ENCODE results near the gene CD200R1L. TPM values are rescaled to one million over a fixed set of nuclear protein-coding genes. Genes with fewer than 3 reads are reported as not detected.
A peak's percentile ranks its signal among the peaks of the same experiment; 100 is the strongest.
"Not testable (repeated sequence)": the region's sequence is repeated elsewhere in the genome, so short reads cannot be mapped to it uniquely, and the experiment has no call there.

The CD200R1L gene
- polyA plus RNA-seq, 1 donor from 2014 or later = not detected

GRCh38 chr3:112856537-112856936, 9.9 kb upstream of the CD200R1L start:
- Mint-ChIP-seq H3K27me3 (no peaks in the 10 kb centered on the region), H3K27ac (no peak overlapping the region), H3K36me3 (peaks cover 5% of the 10 kb centered on the region), H3K4me3 (no peak overlapping the region), H3K9me3 (peaks cover 2 to 19% (median 13%) of the 10 kb centered on the region in 3 donors), H3K4me1 (peaks cover 26 to 30% (median 27%) of the 10 kb centered on the region in 3 donors)

GRCh38 chr3:112855883-112856282, 9.2 kb upstream of the CD200R1L start:
- no peaks in the 10 kb centered on the region for H3K27me3 Mint-ChIP-seq
- peaks cover 4 to 21% (median 17%) of the 10 kb centered on the region in 3 donors for H3K9me3 Mint-ChIP-seq
- H3K4me3 Mint-ChIP-seq = no peak overlapping the region
- peaks cover 5% of the 10 kb centered on the region for H3K36me3 Mint-ChIP-seq
- H3K27ac Mint-ChIP-seq = no peak overlapping the region
- H3K4me1 Mint-ChIP-seq = peaks cover 24 to 29% (median 27%) of the 10 kb centered on the region in 3 donors

GRCh38 chr3:112855074-112855473, 8.4 kb upstream of the CD200R1L start:
- H3K36me3 Mint-ChIP-seq, H3K27ac Mint-ChIP-seq, H3K4me3 Mint-ChIP-seq, H3K27me3 Mint-ChIP-seq: not testable (repeated sequence)
- H3K4me1 Mint-ChIP-seq = peaks cover 23 to 26% (median 25%) of the 10 kb centered on the region in 3 donors
- H3K9me3 Mint-ChIP-seq = peaks cover 6 to 25% (median 23%) of the 10 kb centered on the region in 3 donors

GRCh38 chr3:112848196-112848595, 1.5 kb upstream of the CD200R1L start:
- H3K4me3 Mint-ChIP-seq = peak overlapping the region; percentile 7 to 87 (median 27)
- peaks cover 13 to 20% (median 19%) of the 10 kb centered on the region in 3 donors for H3K4me1 Mint-ChIP-seq
- H3K9me3 Mint-ChIP-seq = peaks cover 6 to 24% (median 14%) of the 10 kb centered on the region in 3 donors
- H3K27ac Mint-ChIP-seq = peak overlapping the region; percentile 22 to 71 (median 48)
- H3K27me3 Mint-ChIP-seq = no peaks in the 10 kb centered on the region
- peaks cover 8% of the 10 kb centered on the region for H3K36me3 Mint-ChIP-seq

GRCh38 chr3:112847692-112848091, 1.0 kb upstream of the CD200R1L start:
- peaks cover 13 to 20% (median 19%) of the 10 kb centered on the region in 3 donors for H3K4me1 Mint-ChIP-seq
- H3K4me3 Mint-ChIP-seq = peak overlapping the region in 3 of 4 donors; percentile 7 to 87 (median 76)
- peaks cover 9 to 28% (median 14%) of the 10 kb centered on the region in 3 donors for H3K9me3 Mint-ChIP-seq
- peaks cover 10% of the 10 kb centered on the region for H3K36me3 Mint-ChIP-seq
- peak overlapping the region; percentile 7 to 71 (median 22) for H3K27ac Mint-ChIP-seq
- H3K27me3 Mint-ChIP-seq = no peaks in the 10 kb centered on the region

GRCh38 chr3:112845772-112846171, 892 bp downstream of the CD200R1L start:
- no peak overlapping the region for H3K27ac Mint-ChIP-seq
- peaks cover 13 to 20% (median 19%) of the 10 kb centered on the region in 3 donors for H3K4me1 Mint-ChIP-seq
- H3K36me3 Mint-ChIP-seq = peaks cover 5% of the 10 kb centered on the region
- H3K9me3 Mint-ChIP-seq = peaks cover 8 to 16% (median 9%) of the 10 kb centered on the region in 3 donors
- H3K27me3 Mint-ChIP-seq = no peaks in the 10 kb centered on the region
- H3K4me3 Mint-ChIP-seq = no peak overlapping the region

- Mint-ChIP-seq H3K27me3 (no peaks in the 10 kb centered on the region), H3K36me3 (no peaks in the 10 kb centered on the region), H3K27ac (no peak overlapping the region), H3K4me1 (peaks cover 0 to 10% (median 5%) of the 10 kb centered on the region in 3 donors), H3K4me3 (no peak overlapping the region), H3K9me3 (no peaks in the 10 kb centered on the region)
These were observed 17.6 kb downstream of the CD200R1L start for GRCh38 chr3:112829046-112829445.

GRCh38 chr3:112822064-112823055, 24.3 kb downstream of the CD200R1L start:
- peaks cover 14 to 28% (median 23%) of the 10 kb centered on the region in 3 donors for H3K4me1 Mint-ChIP-seq
- no peaks in the 10 kb centered on the region for H3K9me3 Mint-ChIP-seq
- H3K36me3 Mint-ChIP-seq = peaks cover under 1% of the 10 kb centered on the region
- H3K27me3 Mint-ChIP-seq = no peaks in the 10 kb centered on the region
- H3K27ac Mint-ChIP-seq = no peak overlapping the region
- H3K4me3 Mint-ChIP-seq = no peak overlapping the region

- H3K27me3 Mint-ChIP-seq = no peaks in the 10 kb centered on the region
- peak overlapping the region in 1 of 4 donors; percentile 18 for H3K4me3 Mint-ChIP-seq
- H3K36me3 Mint-ChIP-seq = peaks cover 4% of the 10 kb centered on the region
- H3K9me3 Mint-ChIP-seq = peaks cover 0 to 4% (median 1%) of the 10 kb centered on the region in 3 donors
- H3K27ac Mint-ChIP-seq = peak overlapping the region in 1 of 3 donors; percentile 58
- H3K4me1 Mint-ChIP-seq = peaks cover 25 to 51% (median 46%) of the 10 kb centered on the region in 3 donors
These were observed 28.4 kb downstream of the CD200R1L start for GRCh38 chr3:112818289-112818688.

- H3K36me3 Mint-ChIP-seq = peaks cover 7% of the 10 kb centered on the region
- peaks cover 0 to 6% (median 3%) of the 10 kb centered on the region in 3 donors for H3K9me3 Mint-ChIP-seq
- no peaks in the 10 kb centered on the region for H3K27me3 Mint-ChIP-seq
- peaks cover 27 to 54% (median 48%) of the 10 kb centered on the region in 3 donors for H3K4me1 Mint-ChIP-seq
- H3K27ac Mint-ChIP-seq = peak overlapping the region in 2 of 3 donors; percentile 24 to 58
- H3K4me3 Mint-ChIP-seq = peak overlapping the region in 2 of 4 donors; percentile 7 to 19
These were observed 28.9 kb downstream of the CD200R1L start for GRCh38 chr3:112817797-112818196.

GRCh38 chr3:112817271-112817670, 29.4 kb downstream of the CD200R1L start:
- Mint-ChIP-seq H3K36me3 (peaks cover 7% of the 10 kb centered on the region), H3K27ac (no peak overlapping the region), H3K4me3 (no peak overlapping the region), H3K4me1 (peaks cover 30 to 54% (median 52%) of the 10 kb centered on the region in 3 donors), H3K27me3 (no peaks in the 10 kb centered on the region), H3K9me3 (peaks cover 0 to 6% (median 3%) of the 10 kb centered on the region in 3 donors)

GRCh38 chr3:112815981-112816380, 30.7 kb downstream of the CD200R1L start:
- peaks cover 0 to 6% (median 3%) of the 10 kb centered on the region in 3 donors for H3K9me3 Mint-ChIP-seq

GRCh38 chr3:112814266-112814665, 32.4 kb downstream of the CD200R1L start:
- H3K27ac Mint-ChIP-seq = peak overlapping the region; percentile 19 to 88 (median 75)
- peaks cover 7% of the 10 kb centered on the region for H3K36me3 Mint-ChIP-seq
- H3K4me3 Mint-ChIP-seq = peak overlapping the region in 3 of 4 donors; percentile 4 to 66 (median 31)
- H3K9me3 Mint-ChIP-seq = peaks cover 0 to 6% (median 3%) of the 10 kb centered on the region in 3 donors
- no peaks in the 10 kb centered on the region for H3K27me3 Mint-ChIP-seq
- H3K4me1 Mint-ChIP-seq = peaks cover 27 to 41% (median 39%) of the 10 kb centered on the region in 3 donors

More at GRCh38 chr3:112815981-112816380, 30.7 kb downstream of the CD200R1L start:
- peaks cover 7% of the 10 kb centered on the region for H3K36me3 Mint-ChIP-seq
- H3K4me1 Mint-ChIP-seq = peaks cover 27 to 46% (median 46%) of the 10 kb centered on the region in 3 donors
- no peak overlapping the region for H3K4me3 Mint-ChIP-seq
- H3K27me3 Mint-ChIP-seq = no peaks in the 10 kb centered on the region
- H3K27ac Mint-ChIP-seq = no peak overlapping the region

- Mint-ChIP-seq H3K36me3 (peaks cover 7% of the 10 kb centered on the region), H3K9me3 (peaks cover 0 to 6% (median 3%) of the 10 kb centered on the region in 3 donors)
These were observed 32.9 kb downstream of the CD200R1L start for GRCh38 chr3:112813723-112814171.

GRCh38 chr3:112813016-112813415, 33.6 kb downstream of the CD200R1L start:
- H3K9me3 Mint-ChIP-seq = peaks cover 0 to 6% (median 3%) of the 10 kb centered on the region in 3 donors
- H3K27ac Mint-ChIP-seq = peak overlapping the region; percentile 19 to 75 (median 21)
- H3K36me3 Mint-ChIP-seq = peaks cover 7% of the 10 kb centered on the region
- H3K4me1 Mint-ChIP-seq = peaks cover 23 to 38% (median 35%) of the 10 kb centered on the region in 3 donors
- H3K27me3 Mint-ChIP-seq = no peaks in the 10 kb centered on the region
- H3K4me3 Mint-ChIP-seq = no peak overlapping the region

More at GRCh38 chr3:112813723-112814171, 32.9 kb downstream of the CD200R1L start:
- no peaks in the 10 kb centered on the region for H3K27me3 Mint-ChIP-seq
- H3K27ac Mint-ChIP-seq = peak overlapping the region; percentile 19 to 88 (median 75)
- H3K4me3 Mint-ChIP-seq = peak overlapping the region; percentile 2 to 66 (median 18)
- peaks cover 27 to 41% (median 39%) of the 10 kb centered on the region in 3 donors for H3K4me1 Mint-ChIP-seq
